Stimulated activated CD8-positive, alpha-beta memory T cell treated with anti-CD3 and anti-CD28 coated beads, Interleukin-4, amount 100 ng/mL, for 1 hour (primary cell): ENCODE data around the gene ATF7.
"Not testable (repeated sequence)": the region's sequence is repeated elsewhere in the genome, so short reads cannot be mapped to it uniquely, and the experiment has no call there.

Source experiments
- DNase-seq, 2 donors: peaks; one replicate each; pipeline ENCODE4 v3.0.0-alpha.2; 2020; ENCODE audit warnings: low read depth in 2 of 2, low spot score in 1 of 2

The ATF7 gene

GRCh38 chr12:53598971-53599370 is 27.2 kb downstream of the ATF7 start:
- DNase-seq = not testable (repeated sequence)

GRCh38 chr12:53596920-53597363 is 29.2 kb downstream of the ATF7 start:
- DNase-seq = no peak

GRCh38 chr12:53594897-53595615 is 31.1 kb downstream of the ATF7 start:
- DNase-seq = no peak

- DNase-seq = no peak
Observed at GRCh38 chr12:53593707-53594106, 32.5 kb downstream of the ATF7 start.

GRCh38 chr12:53593031-53593430 is 33.2 kb downstream of the ATF7 start:
- no peak for DNase-seq

- no peak for DNase-seq
Observed at GRCh38 chr12:53592426-53592825, 33.8 kb downstream of the ATF7 start.

DNA sequence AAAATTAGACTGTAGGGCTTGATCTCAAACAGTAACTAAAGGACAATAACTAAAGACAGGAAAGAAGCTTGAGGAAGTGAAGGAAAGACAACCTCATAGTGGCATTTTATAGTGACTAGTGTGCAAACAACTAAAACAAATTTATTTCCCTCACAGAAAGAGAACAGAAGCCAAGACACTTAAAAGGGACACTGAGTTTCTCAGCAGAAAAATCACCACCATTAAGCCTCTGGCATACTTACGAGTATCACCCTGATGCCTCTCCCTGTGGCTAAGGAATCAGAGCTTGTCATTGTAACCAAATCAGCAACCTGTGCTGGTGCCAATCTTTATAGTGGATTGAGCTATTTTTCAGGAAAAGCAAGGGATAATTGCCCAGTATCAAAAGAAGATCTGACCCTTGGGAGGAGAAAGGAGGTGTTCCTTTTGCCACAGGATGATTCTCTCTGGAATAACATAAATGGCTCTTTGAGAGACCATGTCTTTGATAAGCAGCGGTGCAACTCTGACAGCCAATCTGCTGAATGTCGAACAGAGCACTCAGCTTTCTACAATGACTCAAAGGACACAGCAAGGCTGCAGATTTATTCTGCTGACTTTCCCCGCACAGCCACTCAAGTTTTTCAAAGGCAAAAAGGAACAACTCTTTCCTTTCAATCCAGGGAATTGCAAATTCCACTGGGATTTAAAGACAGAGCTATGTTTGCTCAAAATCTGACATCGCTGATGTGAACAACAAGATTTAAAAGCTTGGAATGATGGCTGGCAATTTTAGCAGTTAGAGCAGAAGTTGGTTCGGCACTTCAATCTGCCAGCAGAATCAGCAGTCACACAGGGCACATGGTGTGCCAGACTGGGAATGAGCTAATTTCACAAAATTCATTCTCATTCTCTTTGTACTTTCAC is 34.6 kb downstream of the ATF7 start:
- no peak for DNase-seq

DNA sequence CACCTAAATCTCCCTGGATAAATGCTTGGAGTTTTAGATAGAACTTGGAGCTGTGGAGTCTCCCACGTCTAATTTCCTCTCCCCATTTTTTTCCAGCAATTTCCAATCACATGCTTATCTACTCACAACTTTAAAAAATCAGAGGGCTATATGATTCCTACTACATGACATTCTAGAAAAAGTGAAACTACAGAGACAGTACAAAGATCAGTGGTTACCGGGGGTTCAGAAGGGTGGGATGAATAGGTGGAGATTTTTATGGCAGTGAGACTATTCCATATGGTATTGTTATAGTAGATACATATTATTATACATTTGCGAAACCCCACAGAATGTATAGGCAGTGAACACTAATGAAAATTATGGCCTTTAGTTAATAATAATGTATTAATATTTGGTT is 35.5 kb downstream of the ATF7 start:
- DNase-seq = no peak

- no peak for DNase-seq
Observed at GRCh38 chr12:53589915-53590314, 36.3 kb downstream of the ATF7 start.

GRCh38 chr12:53589423-53589822 is 36.8 kb downstream of the ATF7 start:
- DNase-seq = no peak

GRCh38 chr12:53588123-53588522 is 38.1 kb downstream of the ATF7 start:
- no peak for DNase-seq

DNA sequence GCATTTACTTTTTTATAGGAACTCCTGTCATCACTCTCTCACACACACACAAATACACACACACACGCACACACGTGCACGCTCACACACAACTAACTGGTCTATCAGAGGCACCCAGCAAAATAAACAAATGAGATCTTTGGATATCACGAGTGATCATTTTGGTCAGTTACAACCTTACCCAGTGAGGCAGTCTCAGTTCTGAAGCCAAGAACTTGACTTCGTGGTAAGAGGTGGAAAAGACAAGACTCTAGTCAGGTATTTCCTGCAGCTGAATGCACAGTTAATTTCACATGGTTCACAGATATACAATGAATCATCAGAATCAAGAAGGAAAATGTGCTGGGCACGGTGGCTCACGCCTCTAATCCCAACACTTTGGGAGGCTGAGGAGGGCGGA is 39.4 kb downstream of the ATF7 start:
- no peak for DNase-seq

DNA sequence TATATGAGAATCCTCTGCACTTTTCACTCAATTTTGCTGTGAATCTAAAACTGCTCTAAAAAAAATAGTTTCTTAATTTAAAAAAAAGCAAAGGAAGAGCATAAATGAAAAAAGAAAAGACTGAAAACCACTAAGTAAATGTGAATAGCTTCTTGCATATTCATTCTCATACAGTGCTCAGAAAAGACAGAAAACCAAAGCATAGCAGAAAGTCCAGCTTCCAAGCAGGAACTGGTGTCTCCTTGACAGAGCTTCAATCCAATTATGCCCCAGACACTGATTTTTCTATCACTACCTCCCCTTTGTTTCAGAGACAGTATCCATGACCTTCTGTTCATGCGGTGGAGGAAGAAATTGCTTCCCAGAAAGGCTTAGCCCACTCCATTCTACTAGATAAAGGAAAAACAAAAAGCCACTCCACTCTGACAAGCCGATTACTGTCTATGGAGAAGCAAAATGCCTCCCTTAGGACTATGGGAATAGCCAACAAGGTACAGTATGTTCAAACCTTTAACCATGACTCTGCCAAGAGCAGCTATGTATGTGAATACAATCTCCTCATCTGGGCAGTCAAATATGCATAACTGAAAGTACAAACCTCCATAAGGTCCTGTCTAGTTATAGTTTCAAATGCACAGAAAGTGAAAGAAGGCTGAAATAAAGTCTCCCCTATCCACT is 40.6 kb downstream of the ATF7 start:
- no peak for DNase-seq

DNA sequence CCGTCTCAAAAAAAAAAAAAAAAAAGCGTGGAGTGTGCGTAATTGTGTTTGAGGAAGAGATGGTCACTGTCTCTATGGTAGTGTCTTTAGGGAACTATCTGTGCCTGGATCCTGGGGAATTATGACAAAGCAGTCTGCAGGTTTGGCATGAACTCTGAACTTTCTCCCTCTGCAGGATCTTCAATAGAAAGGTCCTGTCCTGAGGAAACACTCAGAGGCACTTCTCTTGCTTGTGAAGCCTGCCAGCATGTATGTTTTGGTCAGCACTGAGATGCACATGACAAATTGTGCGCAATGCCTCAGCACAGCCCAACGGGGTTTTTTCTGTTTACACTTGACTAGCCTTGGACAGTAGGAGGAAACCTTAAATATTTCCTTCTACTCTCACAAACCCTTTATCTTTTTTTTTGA is 46.6 kb downstream of the ATF7 start:
- no peak for DNase-seq

GRCh38 chr12:53578783-53579182 is 47.4 kb downstream of the ATF7 start:
- DNase-seq = no peak

- DNase-seq = no peak
Observed at GRCh38 chr12:53577941-53578352, 48.2 kb downstream of the ATF7 start.

DNA sequence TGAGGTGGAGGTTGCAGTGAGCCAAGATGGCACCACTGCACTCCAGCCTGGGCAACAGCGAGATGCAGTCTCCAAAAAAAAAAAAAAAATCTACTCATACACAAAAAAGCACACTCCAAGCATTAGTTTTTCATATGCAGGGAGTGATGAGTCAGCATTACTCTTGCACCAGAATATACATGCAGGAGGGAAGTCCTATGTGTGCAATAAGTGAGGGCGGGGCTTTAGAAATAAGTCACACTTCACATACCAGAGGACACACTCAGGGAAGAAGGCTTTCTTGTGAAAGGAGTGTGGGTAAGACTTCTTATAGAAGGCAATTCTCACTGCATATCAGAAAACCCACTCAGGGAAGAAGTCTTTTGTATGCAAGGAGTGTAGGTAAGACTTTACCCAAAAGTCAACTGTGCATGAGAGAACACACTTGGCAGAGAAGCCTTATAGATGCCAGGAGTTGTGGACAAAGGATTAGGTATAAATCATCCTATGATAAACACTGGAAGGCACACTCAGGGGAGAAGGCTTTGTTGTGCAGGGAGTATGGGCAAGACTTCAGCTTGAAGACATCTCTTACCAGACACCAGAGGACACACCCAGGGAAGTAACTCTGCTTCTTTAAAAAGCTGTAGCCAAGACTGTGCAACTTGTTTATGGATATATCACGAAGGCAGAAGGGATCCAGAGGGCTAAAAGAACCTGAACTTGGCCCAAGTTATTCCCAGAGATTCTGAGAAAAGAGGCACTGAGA is 50.5 kb downstream of the ATF7 start:
- DNase-seq = no peak

DNA sequence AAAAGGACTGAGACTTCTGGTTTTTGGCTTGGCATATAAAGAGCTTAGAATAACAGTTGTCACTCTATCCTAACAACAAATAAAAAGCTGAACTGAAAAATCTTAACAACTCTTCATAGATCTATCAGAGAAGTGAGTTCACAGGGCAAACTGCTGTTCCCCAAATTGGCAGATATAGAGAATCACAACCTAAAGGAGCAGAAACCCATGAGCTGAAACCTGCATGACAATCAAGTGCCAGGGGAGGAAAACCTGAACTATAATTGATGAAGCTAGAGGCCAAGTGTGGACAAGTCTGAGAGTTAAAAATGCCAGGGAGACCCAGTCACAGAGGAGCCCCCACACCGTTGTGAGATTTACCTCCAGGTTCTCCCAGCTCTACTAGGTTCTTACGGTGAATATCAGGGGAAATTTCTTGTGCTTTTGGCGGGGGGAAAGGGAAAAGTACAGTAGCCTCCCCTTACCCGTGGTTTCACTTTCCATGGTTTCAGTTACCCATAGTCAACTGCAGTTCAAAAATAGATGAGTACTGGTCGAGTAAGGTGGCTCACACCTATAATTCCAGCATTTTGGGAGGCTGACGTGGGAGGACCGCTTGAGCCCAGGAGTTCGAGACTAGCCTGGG is 53.9 kb downstream of the ATF7 start:
- no peak for DNase-seq

DNA sequence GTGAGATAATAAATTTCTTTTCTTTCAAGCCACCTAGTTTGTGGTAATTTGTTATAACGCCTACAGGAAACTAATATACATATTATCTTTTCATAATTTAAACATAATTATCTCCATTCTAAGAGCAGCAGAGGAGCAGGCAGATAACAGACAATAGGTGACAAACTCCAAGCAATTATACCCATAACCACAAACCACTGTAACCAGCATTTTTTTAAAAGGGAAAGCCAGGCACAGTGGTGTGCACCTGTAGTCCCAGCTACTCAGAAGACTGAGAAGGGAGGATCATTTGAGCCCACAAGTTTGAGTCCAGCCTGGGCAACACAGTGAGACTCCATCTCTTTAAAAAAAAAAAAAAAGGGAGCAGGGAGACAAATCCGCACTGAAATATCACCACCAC is 54.9 kb downstream of the ATF7 start:
- DNase-seq = no peak

GRCh38 chr12:53568809-53569557 is 57.2 kb downstream of the ATF7 start:
- no peak for DNase-seq
